ENCODE data around the gene DEF6.

DNA sequence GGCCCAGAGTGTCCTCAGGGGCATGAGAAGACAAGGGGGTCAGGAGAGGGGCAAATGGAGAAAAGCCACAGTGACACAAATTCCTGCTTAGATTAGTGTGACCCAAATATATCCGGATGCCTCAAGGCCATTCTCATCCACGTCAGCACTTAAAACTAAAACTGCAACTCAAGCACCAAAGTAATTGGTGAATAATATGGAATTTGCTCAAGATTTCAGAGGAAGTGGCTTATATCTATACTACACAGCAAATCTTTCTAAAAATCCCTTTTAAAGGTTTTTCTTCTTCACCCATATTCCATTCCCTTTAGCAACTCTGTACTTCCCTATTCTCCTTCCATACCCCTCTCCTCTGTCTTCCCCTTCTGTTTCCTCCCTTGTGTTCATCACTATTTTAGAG, 15.2 kb downstream of the DEF6 start:
- TF ChIP-seq EZH2 (IDR thresholded peaks at IDR 0.05): no peak
- TF ChIP-seq, protein P1, sequence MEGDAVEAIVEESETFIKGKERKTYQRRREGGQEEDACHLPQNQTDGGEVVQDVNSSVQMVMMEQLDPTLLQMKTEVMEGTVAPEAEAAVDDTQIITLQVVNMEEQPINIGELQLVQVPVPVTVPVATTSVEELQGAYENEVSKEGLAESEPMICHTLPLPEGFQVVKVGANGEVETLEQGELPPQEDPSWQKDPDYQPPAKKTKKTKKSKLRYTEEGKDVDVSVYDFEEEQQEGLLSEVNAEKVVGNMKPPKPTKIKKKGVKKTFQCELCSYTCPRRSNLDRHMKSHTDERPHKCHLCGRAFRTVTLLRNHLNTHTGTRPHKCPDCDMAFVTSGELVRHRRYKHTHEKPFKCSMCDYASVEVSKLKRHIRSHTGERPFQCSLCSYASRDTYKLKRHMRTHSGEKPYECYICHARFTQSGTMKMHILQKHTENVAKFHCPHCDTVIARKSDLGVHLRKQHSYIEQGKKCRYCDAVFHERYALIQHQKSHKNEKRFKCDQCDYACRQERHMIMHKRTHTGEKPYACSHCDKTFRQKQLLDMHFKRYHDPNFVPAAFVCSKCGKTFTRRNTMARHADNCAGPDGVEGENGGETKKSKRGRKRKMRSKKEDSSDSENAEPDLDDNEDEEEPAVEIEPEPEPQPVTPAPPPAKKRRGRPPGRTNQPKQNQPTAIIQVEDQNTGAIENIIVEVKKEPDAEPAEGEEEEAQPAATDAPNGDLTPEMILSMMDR (IDR thresholded peaks at IDR 0.05): no peak

All from neural progenitor cell (in vitro differentiated cells).